Melanocyte of skin (primary cell): ENCODE results near the gene SPACA5. TPM values are rescaled to one million over a fixed set of nuclear protein-coding genes. Genes with fewer than 3 reads are reported as not detected.

ENCODE experiments used
- total RNA-seq, 2 donors: library from RNA; depleted of rRNA; stranded (reverse); fragments of >200 nt; gene quantifications; 2 replicates each; pipeline ENCODE4 v1.2.3, GENCODE V29; 2012

Gene SPACA5
- not detected for total RNA-seq

GRCh38 chrX:48006688-48007087, at the start of gene SPACA5:
Gene SPACA5 (plus strand): TSS chrX:48006988. CDS start chrX:48007803, 815 bp downstream.

GRCh38 chrX:48003758-48004457, 2.9 kb upstream of the SPACA5 start, which contains the start of gene ZNF182:
Gene ZNF182 (minus strand): TSS chrX:48003989. CDS start chrX:48002609, 1,380 bp downstream.

Other genes with a start within 250 kb of the SPACA5 start
- 1 to 10 TPM; 4.5 to 6.7 TPM for gene ZNF81, start 170.1 kb upstream of the SPACA5 start, total RNA-seq
- gene ZNF182, start 3.0 kb upstream of the SPACA5 start, total RNA-seq = 1 to 10 TPM; 3.4 to 4.0 TPM
- gene ZNF630, start 64.7 kb downstream of the SPACA5 start, total RNA-seq = under 1 TPM; under 0.01 to 0.33 TPM
- not detected for gene SPACA5B, start 123.6 kb downstream of the SPACA5 start, total RNA-seq
- not detected for gene SSX5, start 189.8 kb downstream of the SPACA5 start, total RNA-seq
- under 1 TPM; under 0.01 to 0.34 TPM for gene SSX1, start 248.4 kb downstream of the SPACA5 start, total RNA-seq